Endometrial microvascular endothelial cells (primary cell): Measurements from ENCODE around the gene ALDOA. TPM values are rescaled to one million over a fixed set of nuclear protein-coding genes. Genes with fewer than 3 reads are reported as not detected.
"Not testable (repeated sequence)": the region's sequence is repeated elsewhere in the genome, so short reads cannot be mapped to it uniquely, and the experiment has no call there.

Experiments used
- in situ Hi-C: cut with HindIII; loops from 2 replicates; pipeline ENCODE4 v1.10.0; 2017; ENCODE audit warnings: low sequenced_read_pairs, low pct_unique_long_range_greater_than_20kb; ENCODE audit errors: inconsistent ontology term
- total RNA-seq: library from RNA; depleted of rRNA; stranded (reverse); fragments of >200 nt; gene quantifications from one replicate; pipeline ENCODE4 v1.2.3, GENCODE V29; 2015; ENCODE audit errors: inconsistent ontology term

The ALDOA gene
- total RNA-seq, 1 donor from 2014 or later, result 1,335 TPM

- in situ Hi-C loops, result no loop called here
These were observed 42.7 kb downstream of the ALDOA start for GRCh38 chr16:30108059-30108850.

- in situ Hi-C loops, result no loop called here
These were observed 45.1 kb downstream of the ALDOA start for GRCh38 chr16:30110661-30111060.

- in situ Hi-C loops, result no loop called here
These were observed 46.9 kb downstream of the ALDOA start for GRCh38 chr16:30112197-30113030.

- in situ Hi-C loops, result no loop called here
These were observed 47.6 kb downstream of the ALDOA start, which contains the start of gene GDPD3 for GRCh38 chr16:30113031-30113710. Gene GDPD3, minus strand, starts transcription at chr16:30113537. Its CDS starts 59 bp downstream, at chr16:30113478.

- in situ Hi-C loops, result no loop called here
These were observed 48.3 kb downstream of the ALDOA start for GRCh38 chr16:30113711-30114333.

- in situ Hi-C loops, result no loop called here
These were observed 48.9 kb downstream of the ALDOA start for GRCh38 chr16:30114411-30114810.

GRCh38 chr16:30114833-30115232 is 49.3 kb downstream of the ALDOA start:
- in situ Hi-C loops, result not testable (repeated sequence)

GRCh38 chr16:30115238-30115637 is 49.7 kb downstream of the ALDOA start:
- in situ Hi-C loops, result no loop called here

GRCh38 chr16:30116291-30117207 is 51.0 kb downstream of the ALDOA start:
- in situ Hi-C loops, result no loop called here

- in situ Hi-C loops, result no loop called here
These were observed 52.2 kb downstream of the ALDOA start for GRCh38 chr16:30117768-30118167.

- in situ Hi-C loops, result no loop called here
These were observed 53.9 kb downstream of the ALDOA start for GRCh38 chr16:30119428-30119827.

Other genes starting within 250 kb of the ALDOA start
- gene PAGR1, start 249.6 kb upstream of the ALDOA start, total RNA-seq, result 36.8 TPM
- gene MVP, start 245.3 kb upstream of the ALDOA start, total RNA-seq, result 416 TPM
- gene CDIPT, start 202.5 kb upstream of the ALDOA start, total RNA-seq, result 105 TPM
- 0.37 TPM for gene SEZ6L2, start 166.2 kb upstream of the ALDOA start, total RNA-seq
- gene ASPHD1, start 165.3 kb upstream of the ALDOA start, total RNA-seq, result not detected
- 4.2 TPM for gene KCTD13, start 139.5 kb upstream of the ALDOA start, total RNA-seq
- 150 TPM for gene TMEM219, start 103.7 kb upstream of the ALDOA start, total RNA-seq
- gene TAOK2, start 91.9 kb upstream of the ALDOA start, total RNA-seq, result 87.5 TPM
- 9.7 TPM for gene HIRIP3, start 70.1 kb upstream of the ALDOA start, total RNA-seq
- gene INO80E, start 69.5 kb upstream of the ALDOA start, total RNA-seq, result 104 TPM
- not detected for gene DOC2A, start 54.7 kb upstream of the ALDOA start, total RNA-seq
- gene C16orf92, start 42.6 kb upstream of the ALDOA start, total RNA-seq, result not detected
- gene TLCD3B, start 34.5 kb upstream of the ALDOA start, total RNA-seq, result 0.84 TPM
- gene PPP4C, start 10.2 kb downstream of the ALDOA start, total RNA-seq, result 135 TPM
- not detected for gene TBX6, start 26.2 kb downstream of the ALDOA start, total RNA-seq
- 10.9 TPM for gene YPEL3, start 30.5 kb downstream of the ALDOA start, total RNA-seq
- 1.3 TPM for gene GDPD3, start 47.8 kb downstream of the ALDOA start, total RNA-seq
- 78.1 TPM for gene MAPK3, start 57.5 kb downstream of the ALDOA start, total RNA-seq
- gene CORO1A, start 117.8 kb downstream of the ALDOA start, total RNA-seq, result 2.5 TPM
- 1,039 TPM for gene BOLA2B, start 127.9 kb downstream of the ALDOA start, total RNA-seq
- gene SLX1A, start 128.1 kb downstream of the ALDOA start, total RNA-seq, result 57.4 TPM
- gene SULT1A3, start 133.5 kb downstream of the ALDOA start, total RNA-seq, result 25.2 TPM
- not detected for gene NPIPB13, start 182.7 kb downstream of the ALDOA start, total RNA-seq